Endothelial cell of umbilical vein (primary cell): ENCODE results near the gene UBE2E2. TPM values are rescaled to one million over a fixed set of nuclear protein-coding genes. Genes with fewer than 3 reads are reported as not detected.

Source experiments
- BruUV-seq: library from RNA; stranded (reverse); fragments of 400-500 nt; replicated peaks from 2 replicates; lab custom pipeline; 2021; lab: Mats Ljungman, UMichigan
- CTCF ChIA-PET: fragments of 300-600, 350-600 bp; sonication (Branson Sonifier 250); formaldehyde crosslinking; loops from one replicate; lab custom pipeline; 2021; ENCODE audit warnings: antibody characterized with exemption, inconsistent platforms; lab: Charles Lee
- POLR2A ChIA-PET: fragments of 300-600, 350-600 bp; sonication (Branson Sonifier 250); formaldehyde crosslinking; loops from one replicate; lab custom pipeline; 2021; ENCODE audit warnings: antibody characterized with exemption, inconsistent platforms; lab: Charles Lee
- DNase-seq: peaks from one replicate; pipeline ENCODE4 v3.0.0-alpha.2; 2011; ENCODE audit warnings: low read depth, low spot score
- FAIRE-seq: peaks from 2 replicates; lab custom pipeline; 2011; peaks lifted over from hg19 to GRCh38; lab: Jason Lieb, UNC
- H2AFZ ChIP-seq: 2 replicates; pipeline ENCODE4 v1.6.0; 2012; ENCODE audit warnings: low read depth, low read length, control low read depth, inconsistent platforms
- H3K27ac ChIP-seq: 2 replicates; pipeline ENCODE4 v1.5.1; 2011; ENCODE audit warnings: low read depth, mild to moderate bottlenecking, control low read depth, low read length, moderate library complexity; ENCODE audit not compliant: insufficient read depth
- H3K27me3 ChIP-seq, 2 experiments: 2 replicates each; pipeline versions ENCODE4 v1.6.0 to v1.6.1; 2011; ENCODE audit warnings: low read length in 2 of 2, mixed read lengths in 1 of 2; ENCODE audit not compliant: control insufficient read depth in 2 of 2, insufficient read depth in 2 of 2
- H3K36me3 ChIP-seq, 2 experiments: 2 replicates in 1 of 2; 3 replicates in 1 of 2; pipeline ENCODE4 v1.5.1; 2011; ENCODE audit warnings: low read length in 2 of 2, mild to moderate bottlenecking in 1 of 2, moderate library complexity in 1 of 2; ENCODE audit not compliant: control insufficient read depth in 2 of 2, insufficient read depth in 2 of 2; ENCODE audit errors: extremely low read depth in 1 of 2
- H3K4me1 ChIP-seq: 3 replicates; pipeline ENCODE4 v1.5.1; 2011; ENCODE audit warnings: mild to moderate bottlenecking, low read length; ENCODE audit not compliant: control insufficient read depth, insufficient read depth; ENCODE audit errors: extremely low read depth
- H3K4me2 ChIP-seq: 2 replicates; pipeline ENCODE4 v1.6.1; 2011; ENCODE audit warnings: low read length, control low read depth, mixed read lengths; ENCODE audit not compliant: insufficient read depth
- H3K4me3 ChIP-seq, 3 experiments: fragments of 200-600 bp in 1 of 3; sonication (generic), shearing (Covaris generic) in 1 of 3; replicated peaks in 1 of 3; 2 replicates each; pipeline ENCODE4 v1.5.1; 2011 to 2016; ENCODE audit warnings: control low read depth in 3 of 3, low read length in 3 of 3, mild to moderate bottlenecking in 2 of 3, inconsistent platforms in 1 of 3, low read depth in 1 of 3, moderate library complexity in 1 of 3; ENCODE audit not compliant: insufficient read depth in 1 of 3
- H3K79me2 ChIP-seq: 2 replicates; pipeline ENCODE4 v1.6.0; 2012; ENCODE audit warnings: low read length, inconsistent platforms; ENCODE audit not compliant: control insufficient read depth, insufficient read depth
- H3K9ac ChIP-seq: replicated peaks from 2 replicates; pipeline ENCODE3; 2011; ENCODE audit warnings: low read length, control low read depth; ENCODE audit not compliant: insufficient read depth; ENCODE audit errors: extremely low read depth
- H3K9me1 ChIP-seq: replicated peaks from 3 replicates; pipeline ENCODE4 v1.6.0; 2011; ENCODE audit warnings: mild to moderate bottlenecking, low read length; ENCODE audit not compliant: control insufficient read depth, insufficient read depth; ENCODE audit errors: extremely low read depth
- H3K9me3 ChIP-seq: replicated peaks from 2 replicates; pipeline ENCODE4 v1.5.1; 2012; ENCODE audit warnings: low read length, inconsistent platforms; ENCODE audit not compliant: control insufficient read depth, insufficient read depth
- H4K20me1 ChIP-seq: replicated peaks from 2 replicates; pipeline ENCODE3; 2011; ENCODE audit warnings: mild to moderate bottlenecking, low read length; ENCODE audit not compliant: control insufficient read depth, insufficient read depth; ENCODE audit errors: extremely low read depth
- CTCF ChIP-seq, 2 donors: IDR thresholded peaks; 1 replicate in 1 of 2; 2 replicates in 1 of 2; pipeline ENCODE4 v1.5.1; 2011; ENCODE audit warnings: low read length in 2 of 2, mild to moderate bottlenecking in 2 of 2, moderate library complexity in 2 of 2, control low read depth in 1 of 2, inconsistent platforms in 1 of 2, low read depth in 1 of 2; ENCODE audit not compliant: insufficient read depth in 1 of 2; ENCODE audit errors: extremely low read depth in 1 of 2
- GATA2 ChIP-seq: IDR thresholded peaks from 2 replicates; pipeline ENCODE4 v1.7.0; 2011; ENCODE audit warnings: low read depth, mild to moderate bottlenecking, moderate library complexity, mixed read lengths, low read length; ENCODE audit not compliant: insufficient read length, insufficient read depth
- JUN ChIP-seq: IDR thresholded peaks from 2 replicates; pipeline ENCODE4 v1.6.1; 2011; ENCODE audit warnings: borderline replicate concordance, low read depth; ENCODE audit not compliant: insufficient read length, insufficient read depth
- POLR2A ChIP-seq: IDR thresholded peaks from 2 replicates; pipeline ENCODE4 v1.6.1; 2012; ENCODE audit warnings: low read depth, mild to moderate bottlenecking, control low read depth, low read length
- POLR2AphosphoS5 ChIP-seq: IDR thresholded peaks from 2 replicates; pipeline ENCODE4 v1.6.1; 2012; ENCODE audit warnings: low read depth, mild to moderate bottlenecking, control low read depth, low read length, moderate library complexity; ENCODE audit not compliant: insufficient read depth
- dilution Hi-C: fragments of 300-500 bp; cut with MboI; formaldehyde crosslinking; loops from one replicate; pipeline ENCODE4 v1.15.0; 2019; ENCODE audit warnings: low sequenced_read_pairs; ENCODE audit not compliant: extremely low pct_ligation_motif_present
- intact Hi-C: fragments of 100-400 bp; cut with micrococcal nuclease; formaldehyde crosslinking; loops from one replicate; pipeline ENCODE4 v1.10.0; 2022
- polyA plus RNA-seq, 4 experiments: library from polyadenylated mRNA; depleted of rRNA in 3 of 4; stranded (reverse) in 3 of 4; unstranded in 1 of 4; fragments of >200 nt; gene quantifications; 2 replicates each; pipeline versions ENCODE4 v1.2.1 to v1.2.3, GENCODE V29; 2011 to 2012; ENCODE audit warnings: missing spikeins in 1 of 4
- total RNA-seq: library from RNA; stranded (reverse); gene quantifications from 2 replicates; pipeline ENCODE4 v1.2.3, GENCODE V29; 2021

UBE2E2 gene
- total and polyA plus RNA-seq, 2 donors (not counting 3 experiments of a cell fraction or from before 2014, with no cell fraction given): 37.0 to 45.4 TPM

GRCh38 chr3:23202203-23202920 lies 765 bp upstream of the UBE2E2 start:
- dilution Hi-C loops: no loop called here
- H3K27ac ChIP-seq: no peak overlapping the region
- FAIRE-seq: no peak

More at GRCh38 chr3:23202203-23202920, 765 bp upstream of the UBE2E2 start:
- CTCF ChIA-PET: interaction anchor here (0.6 kb wide), 1 partner anchor 12 kb away, joined by 4 read pairs; no protein-coding TSS in a partner anchor
- intact Hi-C loops: loop anchor here (1.0 to 5.0 kb wide), 5 partner anchors 120 to 675 kb away; partner anchors contain the start of gene UBE2E1
- Histone ChIP-seq H3K27me3 (peaks cover 8% of the 10 kb centered on the region in 2 experiments), H2AFZ (peak overlapping the region; percentile 94), H3K9me1 (no peaks in the 10 kb centered on the region), H3K36me3 (no peaks in the 10 kb centered on the region), H4K20me1 (peaks cover 3% of the 10 kb centered on the region), H3K9me3 (no peaks in the 10 kb centered on the region), H3K4me3 (peak overlapping the region; percentile 27 to 97 (median 54)), H3K9ac (peak overlapping the region; percentile 64), H3K4me2 (peak overlapping the region; percentile 13), H3K79me2 (peaks cover 22% of the 10 kb centered on the region), H3K4me1 (peaks cover 5% of the 10 kb centered on the region)
- DNase-seq: peak; percentile 46
- POLR2A ChIA-PET: no interaction called here
- no TSS peak for BruUV-seq
- TF ChIP-seq POLR2AphosphoS5: no peak
- no peak for TF ChIP-seq JUN
- no peak for TF ChIP-seq GATA2
- TF ChIP-seq CTCF (IDR thresholded peaks at IDR 0.05; ENCODE audit: extremely low read depth in 1 of 2, insufficient read depth in 1 of 2, low read depth in 1 of 2, low read length in 2 of 2): no peak
- TF ChIP-seq POLR2A: no peak
